ENCODE data around the gene DEFB132.

DNA sequence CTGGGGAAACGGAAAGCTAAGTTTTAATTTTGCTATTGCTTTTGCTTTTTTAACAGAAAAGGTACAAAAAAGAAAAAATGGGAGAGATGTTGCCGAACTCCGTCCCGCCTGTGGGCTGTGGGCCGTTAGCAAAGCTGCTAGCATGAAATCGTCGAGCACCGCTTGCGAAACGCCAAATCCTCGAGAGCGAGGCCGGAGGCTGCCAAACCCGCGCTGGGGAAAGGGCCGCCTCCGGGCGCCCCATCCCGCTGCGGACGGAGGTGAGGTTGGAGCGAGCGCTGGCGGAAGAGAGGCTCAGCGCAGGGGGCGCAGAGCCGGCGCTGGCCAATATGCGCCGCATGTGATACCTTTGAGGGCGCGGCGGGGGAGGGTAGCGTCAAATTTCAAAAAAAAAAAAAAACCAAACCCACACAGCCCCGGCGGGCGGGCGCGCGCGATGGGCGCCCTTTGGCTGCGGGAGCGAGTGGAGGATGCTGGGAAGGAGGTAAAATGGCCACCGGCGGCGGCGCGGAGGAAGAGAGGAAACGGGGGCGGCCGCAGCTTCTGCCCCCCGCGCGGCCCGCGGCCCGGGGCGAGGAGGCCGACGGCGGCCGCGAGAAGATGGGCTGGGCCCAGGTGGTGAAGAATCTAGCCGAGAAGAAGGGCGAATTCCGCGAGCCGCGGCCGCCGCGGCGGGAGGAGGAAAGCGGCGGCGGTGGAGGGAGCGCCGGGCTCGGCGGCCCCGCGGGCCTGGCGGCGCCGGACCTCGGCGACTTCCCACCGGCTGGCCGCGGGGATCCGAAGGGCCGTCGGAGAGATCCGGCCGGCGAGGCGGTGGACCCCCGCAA, 39.8 kb downstream of the DEFB132 start, which contains the start of gene ZCCHC3:
- TF ChIP-seq, protein P1, sequence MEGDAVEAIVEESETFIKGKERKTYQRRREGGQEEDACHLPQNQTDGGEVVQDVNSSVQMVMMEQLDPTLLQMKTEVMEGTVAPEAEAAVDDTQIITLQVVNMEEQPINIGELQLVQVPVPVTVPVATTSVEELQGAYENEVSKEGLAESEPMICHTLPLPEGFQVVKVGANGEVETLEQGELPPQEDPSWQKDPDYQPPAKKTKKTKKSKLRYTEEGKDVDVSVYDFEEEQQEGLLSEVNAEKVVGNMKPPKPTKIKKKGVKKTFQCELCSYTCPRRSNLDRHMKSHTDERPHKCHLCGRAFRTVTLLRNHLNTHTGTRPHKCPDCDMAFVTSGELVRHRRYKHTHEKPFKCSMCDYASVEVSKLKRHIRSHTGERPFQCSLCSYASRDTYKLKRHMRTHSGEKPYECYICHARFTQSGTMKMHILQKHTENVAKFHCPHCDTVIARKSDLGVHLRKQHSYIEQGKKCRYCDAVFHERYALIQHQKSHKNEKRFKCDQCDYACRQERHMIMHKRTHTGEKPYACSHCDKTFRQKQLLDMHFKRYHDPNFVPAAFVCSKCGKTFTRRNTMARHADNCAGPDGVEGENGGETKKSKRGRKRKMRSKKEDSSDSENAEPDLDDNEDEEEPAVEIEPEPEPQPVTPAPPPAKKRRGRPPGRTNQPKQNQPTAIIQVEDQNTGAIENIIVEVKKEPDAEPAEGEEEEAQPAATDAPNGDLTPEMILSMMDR (conservative IDR thresholded peaks at IDR 0.05; ENCODE audit: low read length), result peak; percentile 23; the same call in 1 of the 2 replicates
- TF ChIP-seq EZH2phosphoT487 (IDR thresholded peaks at IDR 0.05; ENCODE audit: borderline replicate concordance, low read depth, low read length), result no peak

Data from OCI-LY7 (cell line).